ENCODE results near the gene ANKFN1.
A peak's percentile ranks its signal among the peaks of the same experiment; 100 is the strongest.

Gene ANKFN1

DNA sequence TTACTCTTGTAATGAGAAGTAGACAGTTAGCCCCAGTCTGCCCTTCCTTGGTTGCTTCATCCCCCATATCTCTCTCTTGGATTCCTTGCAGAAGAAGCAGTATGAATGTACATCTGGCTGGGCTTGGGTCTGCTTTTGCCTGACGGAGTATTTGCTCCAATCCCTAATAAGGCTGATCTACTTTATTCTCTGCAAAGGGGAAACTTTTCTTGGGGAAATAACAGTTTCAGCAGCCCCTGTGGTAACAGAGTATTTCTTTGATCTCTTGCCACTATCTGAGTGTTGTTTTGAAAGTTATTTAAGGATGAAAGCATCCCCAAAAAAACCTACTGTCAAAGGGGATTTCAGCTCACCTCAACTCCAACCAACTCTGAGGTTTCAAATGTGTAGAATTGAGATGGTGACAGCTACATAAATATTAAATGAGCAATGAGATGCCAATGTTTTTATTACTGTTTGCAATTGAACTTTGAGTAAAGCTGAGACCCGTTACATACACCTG is 271.3 kb downstream of the ANKFN1 start:
- DNase-seq (ENCODE audit: low read depth) = no peak
- no peak overlapping the region for H3K4me3 ChIP-seq (ENCODE audit: low read depth, low read length)
- no peak for TF ChIP-seq CTCF (conservative IDR thresholded peaks at IDR 0.05; ENCODE audit: low read depth, low read length)

GRCh38 chr17:56425483-56425882 is 272.2 kb downstream of the ANKFN1 start:
- H3K4me3 ChIP-seq (ENCODE audit: low read depth, low read length) = no peak overlapping the region
- no peak for TF ChIP-seq CTCF (conservative IDR thresholded peaks at IDR 0.05; ENCODE audit: low read depth, low read length)
- no peak for DNase-seq (ENCODE audit: low read depth)

DNA sequence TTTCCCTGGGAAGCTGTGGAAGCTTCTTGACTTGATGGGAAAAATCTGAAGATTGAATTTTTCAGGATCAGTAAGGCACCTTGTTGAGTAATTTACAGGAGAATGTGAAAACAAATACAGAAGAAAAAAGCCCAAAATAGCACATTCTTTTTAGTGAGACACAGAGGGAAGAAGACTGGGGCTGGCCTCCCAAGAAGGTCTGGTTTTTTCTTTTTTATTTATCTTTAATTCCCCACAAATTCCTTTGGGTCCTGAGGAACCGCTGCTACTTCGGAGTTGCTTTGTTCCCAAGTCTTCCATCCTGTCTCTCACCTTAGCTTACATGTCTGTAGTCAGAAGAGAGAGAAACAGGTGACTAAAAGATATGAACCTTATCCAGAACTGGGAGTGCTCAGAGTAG is 273.6 kb downstream of the ANKFN1 start:
- DNase-seq (ENCODE audit: low read depth) = no peak
- TF ChIP-seq CTCF (conservative IDR thresholded peaks at IDR 0.05; ENCODE audit: low read depth, low read length) = no peak
- H3K4me3 ChIP-seq (ENCODE audit: low read depth, low read length) = no peak overlapping the region

GRCh38 chr17:56431736-56432135 is 278.5 kb downstream of the ANKFN1 start:
- no peak for DNase-seq (ENCODE audit: low read depth)
- H3K4me3 ChIP-seq (ENCODE audit: low read depth, low read length) = no peak overlapping the region
- no peak for TF ChIP-seq CTCF (conservative IDR thresholded peaks at IDR 0.05; ENCODE audit: low read depth, low read length)

- H3K4me3 ChIP-seq (ENCODE audit: low read depth, low read length) = no peak overlapping the region
- TF ChIP-seq CTCF (conservative IDR thresholded peaks at IDR 0.05; ENCODE audit: low read depth, low read length) = no peak
- no peak for DNase-seq (ENCODE audit: low read depth)
Observed at GRCh38 chr17:56432443-56432842, 279.2 kb downstream of the ANKFN1 start.

DNA sequence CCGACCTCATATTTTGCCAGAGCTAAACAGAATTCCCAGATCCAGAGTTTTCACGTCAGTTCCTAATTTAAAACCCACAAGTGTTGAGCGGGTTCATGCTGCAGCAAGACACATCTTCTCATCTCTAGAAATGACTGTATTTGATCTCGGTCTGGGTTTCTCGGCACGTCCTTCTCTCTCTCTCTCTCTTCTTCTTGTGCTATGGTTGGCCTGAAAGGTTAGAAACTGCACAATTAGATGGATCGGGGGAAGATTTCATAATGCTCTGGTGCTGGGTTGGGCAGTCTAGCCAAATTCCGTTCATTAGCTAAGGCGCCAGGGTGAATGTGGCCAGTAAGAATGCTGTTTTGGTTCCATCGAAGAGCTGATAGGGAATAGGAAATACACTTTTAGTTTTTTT is 281.3 kb downstream of the ANKFN1 start:
- no peak for TF ChIP-seq CTCF (conservative IDR thresholded peaks at IDR 0.05; ENCODE audit: low read depth, low read length)
- no peak for DNase-seq (ENCODE audit: low read depth)
- no peak overlapping the region for H3K4me3 ChIP-seq (ENCODE audit: low read depth, low read length)

DNA sequence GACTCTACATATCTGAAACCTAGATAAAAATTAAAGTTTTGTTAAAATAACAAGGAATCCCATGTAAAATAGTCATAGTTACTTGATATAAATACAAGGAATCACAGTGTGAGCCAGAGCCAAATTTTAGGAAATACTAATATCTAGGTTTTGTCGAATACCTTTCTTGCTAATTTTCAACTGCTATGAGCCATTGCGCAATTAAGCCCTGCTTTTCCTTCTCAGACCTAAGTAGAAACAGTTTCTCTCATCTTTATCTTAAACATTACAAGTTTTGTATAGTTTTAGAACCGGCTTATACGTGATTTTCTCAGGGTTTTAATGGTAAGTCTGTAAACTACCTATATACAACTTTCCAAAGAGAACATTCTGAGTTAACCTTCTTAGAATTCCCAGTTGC is 282.9 kb downstream of the ANKFN1 start:
- peak; percentile 1 for DNase-seq (ENCODE audit: low read depth)
- H3K4me3 ChIP-seq (ENCODE audit: low read depth, low read length) = no peak overlapping the region
- no peak for TF ChIP-seq CTCF (conservative IDR thresholded peaks at IDR 0.05; ENCODE audit: low read depth, low read length)
